Stimulated activated CD4-positive, alpha-beta T cell treated with anti-CD3 and anti-CD28 coated beads, TNF-alpha, amount 100 ng/mL, for 4 hours (primary cell): ENCODE data around the gene SLC5A12.

Experiments
- DNase-seq, 3 experiments: peaks; one replicate each; pipeline ENCODE4 v3.0.0-alpha.2; 2020; ENCODE audit warnings: low read depth in 3 of 3

SLC5A12 gene

GRCh38 chr11:26721948-26722475 is at the start of gene SLC5A12:
Gene SLC5A12 (minus strand): TSS chr11:26722060. CDS start chr11:26721714, 346 bp downstream.
- no peak for DNase-seq

DNA sequence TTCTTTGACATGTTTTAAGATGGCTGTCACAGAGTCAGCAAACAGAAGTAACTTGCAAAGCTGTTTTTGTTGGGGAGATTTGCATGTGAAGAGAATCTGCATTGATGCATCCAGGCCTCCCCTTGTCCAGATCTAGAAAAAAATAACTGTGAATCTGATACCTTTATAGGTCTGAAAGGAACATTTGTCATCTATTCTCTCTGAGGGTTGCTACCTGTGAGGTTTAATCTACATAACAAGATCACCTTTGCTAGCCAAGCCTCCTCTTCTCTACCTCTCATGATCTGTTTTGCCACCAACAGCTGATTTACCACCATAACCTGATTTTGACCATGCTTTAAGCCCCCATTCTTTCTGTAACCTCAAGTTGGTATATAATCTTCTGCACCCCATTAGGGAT is 47.2 kb upstream of the SLC5A12 start:
- no peak for DNase-seq

DNA sequence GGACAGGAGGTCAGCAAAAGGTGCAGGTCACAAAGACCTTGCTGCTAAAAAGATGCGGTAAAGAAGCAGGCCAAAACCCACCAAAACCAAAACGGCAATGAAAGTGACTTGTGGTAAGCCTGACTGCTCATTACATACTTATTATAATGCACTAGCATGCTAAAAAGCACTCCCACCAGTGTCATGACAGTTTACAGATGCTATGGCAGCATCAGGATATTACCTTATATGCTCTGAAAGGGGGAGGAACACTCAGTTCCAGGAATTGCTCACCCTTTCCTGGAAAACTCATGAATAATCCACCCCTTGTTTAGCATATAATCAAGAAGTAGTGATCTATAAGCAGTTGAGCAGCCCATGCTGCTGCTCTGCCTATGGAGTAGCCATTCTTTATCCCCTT is 45.2 kb upstream of the SLC5A12 start:
- DNase-seq, result no peak

DNA sequence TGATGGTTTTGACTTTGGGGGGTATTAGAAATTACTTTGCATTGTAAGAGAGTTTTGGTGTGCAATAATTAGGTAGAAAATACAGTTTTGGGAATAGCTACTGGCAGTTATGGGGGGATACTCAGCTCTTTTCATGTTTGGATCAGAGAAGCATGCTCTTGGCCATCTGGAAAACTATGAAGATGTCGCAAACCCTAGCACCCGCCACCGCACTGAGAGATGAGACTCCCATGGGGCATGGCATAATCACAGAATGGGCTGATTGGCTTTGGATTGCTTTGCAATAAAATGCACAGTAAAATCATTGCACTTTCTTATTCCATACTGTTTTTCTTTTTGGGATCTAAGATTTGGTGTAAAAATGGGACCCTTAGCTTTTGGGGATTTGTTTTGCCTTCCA is 43.5 kb upstream of the SLC5A12 start:
- DNase-seq, result no peak

- DNase-seq, result no peak
Observed at GRCh38 chr11:26764825-26765224, 43.0 kb upstream of the SLC5A12 start.

GRCh38 chr11:26764315-26764714 is 42.5 kb upstream of the SLC5A12 start:
- no peak for DNase-seq

- no peak for DNase-seq
Observed at GRCh38 chr11:26762089-26762488, 40.2 kb upstream of the SLC5A12 start.

DNA sequence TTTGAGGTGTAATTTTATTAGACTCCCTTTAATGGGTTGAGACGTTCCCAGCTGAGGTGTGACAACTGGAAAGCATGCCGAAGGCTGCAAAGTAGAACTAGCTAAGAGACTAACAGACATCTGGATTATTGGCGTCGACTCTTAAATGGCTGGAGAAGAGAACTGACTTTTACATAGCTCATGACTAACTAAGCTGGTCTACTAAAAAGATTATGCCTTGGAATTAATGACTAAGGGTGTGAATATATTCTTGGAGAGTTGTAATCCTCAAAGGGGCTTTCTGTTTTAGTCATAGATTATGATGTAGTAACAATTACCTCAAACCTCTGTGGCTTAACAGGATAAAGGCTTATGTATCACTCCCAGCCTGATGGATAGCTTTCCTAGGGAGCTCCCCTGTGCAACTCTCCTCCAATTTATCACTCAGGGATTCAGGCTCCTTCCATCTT is 39.5 kb upstream of the SLC5A12 start:
- no peak for DNase-seq

GRCh38 chr11:26757995-26758394 is 36.1 kb upstream of the SLC5A12 start:
- no peak for DNase-seq

DNA sequence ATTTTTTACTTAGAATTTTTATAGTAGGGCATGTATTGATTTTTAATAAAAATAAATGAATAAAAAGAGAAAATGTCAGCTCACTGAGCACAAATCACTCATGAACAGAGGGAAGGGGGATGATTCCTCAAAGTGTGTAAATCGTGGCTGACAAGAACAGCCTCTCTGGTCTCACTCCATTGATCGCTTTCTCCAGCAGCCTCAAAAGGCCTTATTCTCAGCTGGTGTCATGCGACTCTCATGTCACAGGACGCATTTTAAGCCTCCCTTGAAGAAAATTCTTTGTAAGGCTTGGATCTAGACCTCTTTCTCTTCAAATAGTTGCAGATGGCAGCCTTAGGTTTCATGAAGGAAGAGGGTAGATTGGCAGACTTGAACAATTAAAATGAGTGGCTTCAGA is 33.9 kb upstream of the SLC5A12 start:
- DNase-seq, result no peak

DNA sequence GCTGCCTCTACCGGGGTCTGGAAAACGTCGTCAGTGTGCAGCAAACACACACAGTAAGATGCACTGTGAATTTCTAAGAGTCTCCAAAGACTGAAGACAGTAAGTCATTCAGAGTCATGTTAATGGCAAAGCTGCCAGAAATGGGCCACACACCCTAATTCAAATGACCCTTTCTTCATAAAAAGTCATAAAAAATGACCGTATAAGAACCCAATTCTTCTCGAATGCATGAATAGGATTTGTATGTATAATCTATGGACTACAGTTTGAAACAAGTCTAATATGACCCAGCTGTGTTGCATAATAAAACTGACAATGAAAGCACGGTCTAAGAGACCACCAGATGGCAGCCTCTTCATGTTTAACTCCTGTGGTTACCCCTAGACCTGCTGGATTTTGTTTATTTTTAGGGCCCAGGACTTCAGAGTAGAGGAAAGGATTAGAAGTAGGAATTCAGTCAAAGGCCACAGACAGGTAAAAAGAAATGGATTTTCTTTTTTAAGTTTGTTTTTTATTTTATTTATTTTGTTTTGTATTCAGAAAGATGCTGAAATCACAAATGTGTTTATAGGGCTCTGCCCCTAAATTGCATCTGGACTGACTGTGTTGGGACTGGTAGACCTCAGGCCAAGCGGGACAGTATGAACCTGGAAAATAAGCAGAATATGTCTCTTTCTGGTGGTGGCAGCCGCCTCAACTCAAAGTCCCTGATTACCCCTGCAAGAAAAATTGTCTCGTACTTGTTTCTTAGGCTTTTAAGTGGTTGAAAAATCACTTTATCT is 32.1 kb upstream of the SLC5A12 start:
- DNase-seq, result no peak

DNA sequence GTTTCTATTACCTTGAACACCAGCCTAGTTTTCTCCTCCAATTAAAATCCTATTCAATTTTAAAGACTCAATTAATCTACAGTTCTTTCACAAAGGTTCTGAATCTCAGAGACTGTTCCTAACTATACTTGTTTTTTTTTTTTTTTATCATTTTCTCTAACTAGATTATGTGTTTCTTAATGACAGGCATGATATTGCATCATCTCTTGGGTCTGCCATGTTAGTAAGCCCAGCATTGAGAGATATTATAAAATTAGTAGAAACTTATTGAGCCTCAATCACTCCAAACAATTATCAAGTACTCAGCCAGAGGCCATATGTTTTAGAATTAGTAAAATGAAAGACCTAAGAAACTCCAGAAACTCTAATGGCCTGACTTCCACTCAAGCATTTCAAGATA is 28.1 kb upstream of the SLC5A12 start:
- DNase-seq, result no peak

GRCh38 chr11:26743622-26744021 is 21.8 kb upstream of the SLC5A12 start:
- no peak for DNase-seq

GRCh38 chr11:26742966-26743365 is 21.1 kb upstream of the SLC5A12 start:
- DNase-seq, result no peak

DNA sequence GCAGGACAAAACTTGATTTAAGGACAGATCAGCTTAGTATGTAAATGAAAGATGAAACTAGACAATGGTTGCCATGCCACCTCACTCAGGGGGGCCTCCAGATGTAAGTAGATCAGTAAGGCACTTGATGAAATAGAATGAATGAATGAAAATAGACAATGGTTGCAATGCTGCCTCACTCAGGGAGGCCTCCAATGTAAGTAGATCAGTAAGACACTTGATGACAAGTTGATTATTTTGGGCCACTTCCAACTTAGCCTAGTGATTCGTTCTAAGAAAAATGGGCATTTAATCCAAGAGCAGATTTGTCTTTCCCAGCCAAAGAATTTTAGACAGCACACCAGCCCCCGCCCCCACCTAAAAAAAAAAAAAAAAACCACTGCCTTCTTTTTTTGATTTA is 19.2 kb upstream of the SLC5A12 start:
- DNase-seq, result no peak

DNA sequence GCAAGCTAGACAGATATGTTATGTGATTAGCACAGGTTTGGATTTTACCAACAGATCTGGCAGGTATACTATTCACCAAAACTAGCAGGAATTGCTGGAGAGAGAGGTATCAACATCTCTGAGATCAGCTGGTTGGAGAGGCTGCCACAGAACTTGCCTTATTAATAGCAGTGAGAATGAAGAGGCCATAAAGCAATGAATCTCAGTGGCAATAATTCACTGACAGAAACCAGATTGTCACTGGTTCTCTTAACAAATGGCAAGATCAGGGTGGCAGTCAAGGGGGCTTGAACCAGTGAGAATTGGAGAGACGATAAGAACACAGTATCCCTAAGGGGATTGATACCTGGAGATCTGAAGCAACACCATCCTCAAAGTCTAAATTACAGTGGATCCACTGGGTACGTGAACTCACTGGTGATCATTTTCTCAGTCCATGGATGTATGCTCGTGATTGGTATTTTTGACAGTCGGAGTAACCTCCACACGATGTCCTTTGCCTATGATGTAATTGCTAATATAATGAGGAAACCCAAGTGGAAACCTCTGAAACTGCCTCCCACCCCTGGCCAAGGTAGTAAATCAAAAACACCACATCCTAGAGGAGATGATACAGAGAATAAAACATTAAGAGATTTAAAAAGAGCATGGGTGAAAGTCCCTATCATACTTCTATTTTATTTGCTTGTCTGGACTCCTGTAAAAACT is 17.7 kb upstream of the SLC5A12 start:
- no peak for DNase-seq

DNA sequence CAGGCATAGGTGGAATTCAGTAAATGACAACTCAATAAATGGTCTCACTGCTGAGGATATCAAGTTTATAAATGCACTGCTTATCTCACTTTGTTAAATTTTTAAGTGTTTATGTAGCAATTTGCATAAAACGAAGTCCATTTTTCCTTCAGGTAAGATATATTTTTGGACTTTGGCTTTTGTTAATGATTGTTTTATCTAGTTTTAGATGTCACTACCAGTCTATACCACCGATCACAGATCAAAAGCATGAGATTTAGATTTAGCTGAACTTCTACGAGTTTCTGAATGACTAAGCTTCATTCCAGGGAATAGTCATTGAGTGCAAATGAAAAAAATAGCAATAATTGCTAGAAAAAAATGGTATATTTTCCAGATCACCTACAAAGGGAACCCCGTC is 12.8 kb upstream of the SLC5A12 start:
- DNase-seq, result no peak

- no peak for DNase-seq
Observed at GRCh38 chr11:26731084-26731456, 9.2 kb upstream of the SLC5A12 start.

DNA sequence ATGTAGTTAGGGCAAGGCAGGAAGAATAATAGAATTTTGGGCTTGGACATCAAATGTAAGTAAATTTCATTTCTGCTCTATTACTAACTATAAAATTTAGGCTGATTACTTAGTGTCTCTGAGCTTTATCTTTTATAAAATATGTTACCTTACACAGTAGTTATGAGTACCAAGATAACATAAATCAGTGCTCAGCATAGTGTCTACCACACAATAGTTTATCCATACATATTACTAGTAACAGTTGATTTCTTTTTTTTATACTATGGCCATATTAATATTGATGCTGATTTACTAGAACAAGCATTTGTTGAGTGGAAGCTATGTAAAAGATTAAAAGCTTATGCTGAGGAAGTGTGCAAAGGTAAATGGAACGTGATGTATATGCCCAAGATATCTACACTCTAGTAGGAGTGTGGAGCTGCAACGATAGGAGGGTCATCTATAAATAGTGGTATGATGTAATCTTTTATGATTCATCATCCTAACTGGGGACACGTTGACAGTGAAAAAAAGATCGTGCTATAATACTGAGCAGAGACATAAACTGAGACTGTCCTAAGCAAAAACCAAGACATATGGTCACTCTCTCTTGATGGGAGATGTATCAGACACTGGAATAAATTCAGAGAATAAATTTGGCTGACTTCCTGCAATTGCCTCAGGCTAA is 8.7 kb upstream of the SLC5A12 start:
- no peak for DNase-seq

- no peak for DNase-seq
Observed at GRCh38 chr11:26729284-26729683, 7.4 kb upstream of the SLC5A12 start.

- no peak for DNase-seq
Observed at GRCh38 chr11:26726960-26727359, 5.1 kb upstream of the SLC5A12 start.

GRCh38 chr11:26719998-26720397 is 1.9 kb downstream of the SLC5A12 start:
- DNase-seq, result no peak
